Neural progenitor cell (in vitro differentiated cells): ENCODE measurements around the gene ELP5.

ENCODE experiments used
- EZH2 ChIP-seq: fragments of 200-600 bp; sonication (generic); IDR thresholded peaks from 2 replicates; pipeline ENCODE4 v1.6.1; 2017; ENCODE audit warnings: antibody characterized with exemption, mild to moderate bottlenecking, moderate library complexity
- TF ChIP-seq, protein P1 (sequence below): fragments of 200-600 bp; sonication (generic); IDR thresholded peaks from 2 replicates; pipeline ENCODE4 v1.5.1; 2017; ENCODE audit warnings: antibody characterized with exemption, mild to moderate bottlenecking

DNA sequence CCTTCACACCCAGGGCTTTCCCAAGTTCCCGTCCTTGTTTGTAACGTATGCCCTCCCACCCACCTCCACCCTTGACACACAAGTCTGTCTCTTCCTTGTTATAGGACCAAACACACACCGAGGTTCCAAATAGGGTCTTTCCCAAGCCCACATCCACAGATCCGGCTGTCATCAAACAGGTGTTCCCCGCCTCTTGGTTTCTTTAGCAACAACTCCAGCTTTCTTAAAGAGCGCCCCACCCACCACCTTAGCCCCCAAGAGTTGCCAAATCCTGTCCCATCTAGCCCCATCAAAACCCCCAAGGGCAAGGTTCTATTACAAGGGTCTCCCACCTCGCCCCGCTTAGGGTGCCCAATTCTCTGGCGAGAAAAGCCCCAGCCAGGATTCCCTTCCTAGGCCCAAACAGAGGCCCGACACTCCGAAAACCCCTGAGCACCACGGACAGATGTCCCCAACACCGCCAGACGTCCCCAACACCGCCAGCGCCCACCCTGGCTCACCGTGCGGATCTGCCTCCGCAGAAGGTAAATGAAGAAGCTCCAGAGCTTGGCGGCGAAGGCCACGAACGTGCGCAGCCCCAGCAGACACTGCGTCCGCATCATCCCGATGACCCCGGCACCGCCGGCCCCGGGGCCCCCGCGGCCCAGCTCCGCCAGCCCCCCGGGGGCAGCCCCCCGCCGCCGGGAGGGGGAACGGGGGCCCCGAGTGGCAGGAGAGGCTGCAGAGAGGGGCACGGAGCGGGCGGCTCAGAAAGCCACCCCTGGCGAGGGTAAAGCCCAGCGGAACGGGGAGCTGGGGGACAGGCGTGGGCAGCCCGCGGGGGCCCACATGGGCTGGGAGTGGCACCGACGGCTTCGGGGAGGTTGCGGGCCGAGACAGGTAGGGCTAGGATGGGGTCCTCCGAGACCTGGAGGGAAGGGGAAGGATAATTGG lies 1.1 kb upstream of the ELP5 start:
- TF ChIP-seq, protein P1, sequence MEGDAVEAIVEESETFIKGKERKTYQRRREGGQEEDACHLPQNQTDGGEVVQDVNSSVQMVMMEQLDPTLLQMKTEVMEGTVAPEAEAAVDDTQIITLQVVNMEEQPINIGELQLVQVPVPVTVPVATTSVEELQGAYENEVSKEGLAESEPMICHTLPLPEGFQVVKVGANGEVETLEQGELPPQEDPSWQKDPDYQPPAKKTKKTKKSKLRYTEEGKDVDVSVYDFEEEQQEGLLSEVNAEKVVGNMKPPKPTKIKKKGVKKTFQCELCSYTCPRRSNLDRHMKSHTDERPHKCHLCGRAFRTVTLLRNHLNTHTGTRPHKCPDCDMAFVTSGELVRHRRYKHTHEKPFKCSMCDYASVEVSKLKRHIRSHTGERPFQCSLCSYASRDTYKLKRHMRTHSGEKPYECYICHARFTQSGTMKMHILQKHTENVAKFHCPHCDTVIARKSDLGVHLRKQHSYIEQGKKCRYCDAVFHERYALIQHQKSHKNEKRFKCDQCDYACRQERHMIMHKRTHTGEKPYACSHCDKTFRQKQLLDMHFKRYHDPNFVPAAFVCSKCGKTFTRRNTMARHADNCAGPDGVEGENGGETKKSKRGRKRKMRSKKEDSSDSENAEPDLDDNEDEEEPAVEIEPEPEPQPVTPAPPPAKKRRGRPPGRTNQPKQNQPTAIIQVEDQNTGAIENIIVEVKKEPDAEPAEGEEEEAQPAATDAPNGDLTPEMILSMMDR: no peak
- TF ChIP-seq EZH2: no peak
